GM13976 (cell line): ENCODE data around the gene GOLT1A.

Experiments
- DNase-seq: peaks from one replicate; pipeline ENCODE4 v3.0.0; 2012; ENCODE audit warnings: low spot score
- in situ Hi-C: fragments of 300-500 bp; cut with MboI; formaldehyde crosslinking; loops from one replicate; pipeline ENCODE4 v1.12.0; 2022; ENCODE audit warnings: low sequenced_read_pairs, mixed read lengths, inconsistent platforms; ENCODE audit not compliant: unreplicated experiment
- TF ChIP-seq, protein P1 (sequence below): IDR thresholded peaks from 2 replicates; pipeline ENCODE4 v1.5.1; 2012; ENCODE audit warnings: borderline replicate concordance, mild to moderate bottlenecking; ENCODE audit not compliant: insufficient read depth; ENCODE audit errors: extremely low read depth, missing control alignments, control extremely low read depth

GOLT1A gene

DNA sequence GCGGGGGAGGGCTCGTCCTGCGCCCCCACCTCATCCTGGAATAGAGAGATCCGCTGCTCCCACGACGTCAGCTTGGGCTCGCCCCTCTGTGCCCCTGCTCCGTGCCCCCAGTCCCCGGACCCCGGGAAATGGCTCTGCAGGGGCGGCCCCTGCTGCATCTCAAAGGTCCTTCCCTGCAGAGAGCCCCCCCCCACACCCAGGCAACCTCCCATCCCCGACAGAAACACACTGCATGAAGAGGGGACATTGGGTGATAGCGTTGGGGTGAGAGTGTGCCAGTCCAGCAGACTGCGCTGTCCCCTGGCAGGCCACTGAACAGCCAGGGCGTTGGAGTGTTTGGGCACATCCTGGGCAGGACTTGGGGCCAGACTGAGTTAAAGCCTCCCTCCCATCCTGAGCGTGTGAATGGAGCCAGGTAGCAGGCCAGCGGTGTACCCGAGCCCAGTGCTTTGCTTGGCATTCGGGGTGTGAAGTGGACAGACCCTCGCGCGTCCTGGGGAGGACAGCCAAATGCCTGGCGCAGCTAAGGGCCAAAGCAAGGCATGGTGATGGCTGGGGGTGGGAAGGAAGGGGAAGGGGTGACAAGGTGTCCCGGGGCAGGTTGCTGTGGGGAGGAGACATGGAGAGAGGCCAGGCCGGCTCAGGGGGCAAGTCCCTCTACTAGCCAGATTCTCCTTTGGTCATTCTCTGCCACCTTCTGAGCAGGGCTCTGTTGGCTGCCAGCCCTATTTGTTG is 61.3 kb downstream of the GOLT1A start:
- in situ Hi-C loops: no loop called here
- TF ChIP-seq, protein P1, sequence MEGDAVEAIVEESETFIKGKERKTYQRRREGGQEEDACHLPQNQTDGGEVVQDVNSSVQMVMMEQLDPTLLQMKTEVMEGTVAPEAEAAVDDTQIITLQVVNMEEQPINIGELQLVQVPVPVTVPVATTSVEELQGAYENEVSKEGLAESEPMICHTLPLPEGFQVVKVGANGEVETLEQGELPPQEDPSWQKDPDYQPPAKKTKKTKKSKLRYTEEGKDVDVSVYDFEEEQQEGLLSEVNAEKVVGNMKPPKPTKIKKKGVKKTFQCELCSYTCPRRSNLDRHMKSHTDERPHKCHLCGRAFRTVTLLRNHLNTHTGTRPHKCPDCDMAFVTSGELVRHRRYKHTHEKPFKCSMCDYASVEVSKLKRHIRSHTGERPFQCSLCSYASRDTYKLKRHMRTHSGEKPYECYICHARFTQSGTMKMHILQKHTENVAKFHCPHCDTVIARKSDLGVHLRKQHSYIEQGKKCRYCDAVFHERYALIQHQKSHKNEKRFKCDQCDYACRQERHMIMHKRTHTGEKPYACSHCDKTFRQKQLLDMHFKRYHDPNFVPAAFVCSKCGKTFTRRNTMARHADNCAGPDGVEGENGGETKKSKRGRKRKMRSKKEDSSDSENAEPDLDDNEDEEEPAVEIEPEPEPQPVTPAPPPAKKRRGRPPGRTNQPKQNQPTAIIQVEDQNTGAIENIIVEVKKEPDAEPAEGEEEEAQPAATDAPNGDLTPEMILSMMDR: no peak
- DNase-seq: no peak

DNA sequence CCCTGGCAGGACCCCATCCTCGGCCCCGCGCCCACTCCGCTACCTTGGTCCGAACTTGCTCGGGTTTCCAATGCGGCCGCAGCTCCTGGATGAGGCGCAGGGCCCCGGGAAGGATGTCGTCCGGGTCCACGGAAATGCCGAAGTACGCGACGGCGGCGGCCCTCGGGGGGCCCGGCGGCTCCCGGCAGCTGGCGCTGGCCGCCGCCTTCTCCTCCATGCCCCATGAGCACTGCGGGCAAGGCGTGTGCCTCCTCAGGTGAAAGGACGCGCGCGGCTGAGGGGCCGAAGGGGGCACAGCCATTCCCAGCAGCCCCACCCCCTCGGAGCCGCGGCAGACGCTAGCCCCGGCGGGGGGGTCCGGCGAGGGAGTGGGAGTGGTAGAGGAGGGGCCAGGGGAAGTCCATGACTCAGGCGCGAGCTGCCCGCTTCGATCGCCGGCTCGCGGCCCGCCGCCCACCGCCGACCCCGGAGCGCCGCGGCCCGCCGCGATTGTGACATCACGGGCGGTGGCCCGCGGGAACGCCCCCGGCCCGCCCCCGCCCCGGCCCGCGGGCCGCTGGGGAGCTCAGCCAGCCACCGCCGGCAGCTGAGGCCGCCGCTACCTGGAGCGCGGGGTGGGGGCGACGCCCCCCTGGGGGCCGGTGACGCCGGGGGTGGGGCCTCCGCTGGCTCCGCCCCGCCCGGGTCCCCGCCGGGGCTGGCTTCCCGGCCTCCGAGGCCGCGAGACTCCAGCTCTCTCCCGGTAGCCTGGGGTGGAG is 62.1 kb downstream of the GOLT1A start, which contains the start of gene ETNK2:
Gene ETNK2, minus strand, starts transcription at position 493 of the 758 bp plus-strand sequence. Its CDS starts 192 bp downstream, at position 301.
- TF ChIP-seq, protein P1: no peak
- DNase-seq: peak; percentile 73
- in situ Hi-C loops: no loop called here

DNA sequence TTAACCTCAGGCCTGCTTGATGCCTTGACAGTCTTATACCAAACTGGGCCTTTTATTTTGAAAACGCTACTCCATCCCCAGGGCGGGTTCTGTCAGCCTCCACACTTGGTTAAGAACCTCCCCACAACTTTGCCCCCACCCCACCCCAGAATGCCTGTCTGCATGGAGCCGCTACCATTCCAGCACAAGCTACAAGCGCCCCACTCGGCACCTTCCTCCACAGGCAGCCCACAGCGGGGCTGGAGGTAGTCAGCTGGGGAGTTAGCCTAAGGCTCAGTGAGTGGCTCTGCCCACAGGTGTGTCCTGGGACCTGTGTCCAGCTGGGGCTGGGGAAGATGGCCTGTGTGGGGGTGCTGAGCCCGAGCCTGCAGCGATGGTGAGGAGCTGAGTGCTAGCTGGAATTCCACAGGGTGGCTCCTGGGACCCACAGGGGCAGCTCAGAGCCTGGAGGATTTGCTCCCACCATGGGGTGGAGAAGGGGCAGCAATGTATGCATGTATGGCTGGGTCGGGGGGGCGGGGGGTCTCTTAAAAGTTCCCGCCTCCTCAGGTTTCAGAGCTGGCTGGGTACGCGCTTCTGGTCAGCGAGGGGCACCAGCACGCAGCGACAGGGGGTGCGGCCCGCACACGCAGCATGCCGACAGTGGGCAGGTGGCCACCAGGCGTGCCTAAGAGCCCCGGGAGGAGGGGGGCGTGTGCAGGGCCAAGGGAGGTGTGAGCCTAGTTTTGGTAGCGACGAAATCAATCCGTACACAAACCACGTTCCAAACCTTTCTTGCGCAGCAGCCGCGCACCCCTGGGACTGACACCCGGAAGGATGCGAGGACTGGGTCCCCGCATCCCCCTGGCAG is 62.9 kb downstream of the GOLT1A start:
- in situ Hi-C loops: no loop called here
- TF ChIP-seq, protein P1: no peak
- no peak for DNase-seq

DNA sequence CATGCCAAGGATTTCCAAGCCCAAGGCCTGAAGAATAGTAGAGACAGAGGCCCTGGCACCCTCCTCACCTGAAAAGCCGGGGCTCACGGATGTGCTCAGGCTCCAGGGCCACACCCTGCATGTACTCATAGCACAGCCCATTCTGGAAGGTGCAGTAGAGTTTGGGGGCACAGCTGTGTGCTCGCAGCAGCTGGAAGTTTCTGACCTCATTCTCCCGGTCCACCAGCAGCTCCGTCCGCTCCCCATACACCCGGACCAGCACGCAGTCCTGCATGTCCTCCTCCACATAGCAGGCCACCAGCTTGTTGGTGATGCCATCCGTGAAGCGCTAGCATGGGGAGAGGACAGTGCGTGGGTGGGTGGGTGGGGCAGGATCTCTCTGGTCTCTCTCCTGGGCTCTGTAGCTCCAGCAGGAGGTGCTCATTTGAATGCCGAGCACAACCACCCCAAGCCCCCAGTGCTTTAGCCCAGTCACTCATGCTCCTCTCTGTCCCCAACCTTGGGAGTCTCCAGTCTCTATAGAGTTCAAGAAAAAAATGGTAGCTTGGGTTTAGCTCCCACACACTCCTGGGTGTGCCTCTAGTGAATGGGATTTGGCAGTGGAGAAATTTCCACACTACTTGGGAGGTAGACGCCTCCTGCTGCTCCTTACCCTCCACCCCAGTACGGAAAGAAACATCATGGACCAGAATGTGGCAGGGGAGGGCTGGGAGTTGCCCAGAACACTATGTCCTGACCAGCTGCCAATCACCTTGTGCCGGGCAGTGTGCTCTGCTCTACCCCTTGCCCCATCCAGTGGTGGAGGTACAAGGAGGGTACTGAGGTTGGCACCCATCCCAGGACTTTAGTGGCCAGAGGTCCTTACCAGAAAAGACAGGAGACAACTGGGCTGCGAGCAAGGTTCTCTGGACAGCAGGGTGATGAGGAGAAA is 63.9 kb downstream of the GOLT1A start:
- in situ Hi-C loops: no loop called here
- TF ChIP-seq, protein P1: no peak
- no peak for DNase-seq

DNA sequence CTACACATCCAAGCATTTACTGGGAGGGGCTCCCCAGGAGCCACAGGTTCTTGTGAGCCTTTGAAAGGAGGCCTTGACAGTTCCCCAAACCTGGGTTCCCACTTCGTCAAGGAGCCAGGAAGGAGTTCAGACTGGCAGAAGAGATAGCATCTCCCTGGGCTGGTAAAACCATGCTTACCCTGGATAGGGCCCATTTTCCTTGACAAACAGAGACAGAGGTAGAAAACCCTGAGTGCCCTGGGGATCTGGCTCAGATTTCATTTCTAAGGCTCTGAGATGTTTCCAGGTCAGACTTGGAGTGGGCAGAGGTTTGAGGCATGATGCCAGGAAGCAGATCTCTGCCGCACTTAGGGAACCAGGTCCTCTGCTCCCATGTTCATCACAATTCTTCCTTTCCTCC is 64.7 kb downstream of the GOLT1A start:
- in situ Hi-C loops: no loop called here
- no peak for DNase-seq
- TF ChIP-seq, protein P1: no peak
